K562 (cell line): ENCODE results near the gene IRF5. TPM values are rescaled to one million over a fixed set of nuclear protein-coding genes. Genes with fewer than 3 reads are reported as not detected.

Experiments
- BHLHE40 ChIP-seq: IDR thresholded peaks from 2 replicates; pipeline ENCODE4 v1.6.1; 2011; ENCODE audit warnings: low read length, improper control_type of control experiment
- CBX2 ChIP-seq: fragments of 200-600 bp; sonication (generic); IDR thresholded peaks from one replicate; pipeline ENCODE4 v1.6.1; 2012; ENCODE audit warnings: mild to moderate bottlenecking, low read length, inconsistent platforms; ENCODE audit not compliant: insufficient read depth, poor library complexity, severe bottlenecking
- EHMT2 ChIP-seq: fragments of 450-650 bp; IDR thresholded peaks from 2 replicates; pipeline ENCODE4 v1.6.1; 2018; ENCODE audit warnings: antibody characterized with exemption
- FOS ChIP-seq: IDR thresholded peaks from 3 replicates; pipeline ENCODE4 v1.6.1; 2011; ENCODE audit not compliant: insufficient read length; ENCODE audit errors: extremely low read depth
- FOXK2 ChIP-seq, 2 experiments: fragments of 450-650 bp; IDR thresholded peaks in 1 of 2; conservative IDR thresholded peaks in 1 of 2; 2 replicates each; pipeline ENCODE4 v1.6.1; 2016; ENCODE audit warnings: low read depth in 2 of 2, mild to moderate bottlenecking in 1 of 2
- HNRNPLL ChIP-seq: fragments of 200-400 bp; formaldehyde crosslinking; IDR thresholded peaks from 2 replicates; pipeline ENCODE4 v1.6.1; 2017; ENCODE audit warnings: low read length, low read depth, mild to moderate bottlenecking; ENCODE audit not compliant: poor library complexity, severe bottlenecking
- MYC ChIP-seq, 2 experiments: fragments of 250-450 bp in 1 of 2; sonication (Bioruptor Pico) in 1 of 2; IDR thresholded peaks; 2 replicates each; pipeline versions ENCODE4 v1.5.1 to v1.6.1; 2012 to 2021; ENCODE audit warnings: low read depth in 2 of 2, borderline replicate concordance in 1 of 2, improper control_type of control experiment in 1 of 2, low read length in 1 of 2, mild to moderate bottlenecking in 1 of 2, moderate library complexity in 1 of 2
- NBN ChIP-seq: fragments of 450-650 bp; IDR thresholded peaks from 2 replicates; pipeline ENCODE4 v1.6.1; 2016; ENCODE audit warnings: low read depth, mild to moderate bottlenecking
- POLR2A ChIP-seq: fragments of 450-650 bp; conservative IDR thresholded peaks from 2 replicates; pipeline ENCODE4 v1.6.1; 2016
- POLR3A ChIP-seq: IDR thresholded peaks from 2 replicates; pipeline ENCODE4 v1.6.1; 2011; ENCODE audit warnings: borderline replicate concordance, mild to moderate bottlenecking, moderate library complexity; ENCODE audit not compliant: insufficient read length, insufficient read depth; ENCODE audit errors: extremely low read depth
- RAD51 ChIP-seq: fragments of 450-650 bp; IDR thresholded peaks from 2 replicates; pipeline ENCODE4 v1.7.1; 2016; ENCODE audit warnings: low read depth, mild to moderate bottlenecking, borderline replicate concordance
- SMC3 ChIP-seq: conservative IDR thresholded peaks from 2 replicates; pipeline ENCODE4 v1.6.1; 2011; ENCODE audit warnings: low read depth, low read length, improper control_type of control experiment; ENCODE audit not compliant: insufficient read depth
- TAF7 ChIP-seq: fragments of 450-650 bp; IDR thresholded peaks from 2 replicates; pipeline ENCODE4 v1.6.1; 2016; ENCODE audit warnings: missing genetic modification characterization, missing compliant biosample characterization
- TCF7 ChIP-seq: sonication (generic); IDR thresholded peaks from 2 replicates; pipeline ENCODE4 v1.6.1; 2016; ENCODE audit warnings: antibody characterized with exemption, borderline replicate concordance
- USF1 ChIP-seq: sonication (generic); formaldehyde crosslinking; IDR thresholded peaks from 2 replicates; pipeline ENCODE4 v1.9.0; 2022; ENCODE audit warnings: mild to moderate bottlenecking, missing genetic modification reagents
- ZNF398 ChIP-seq: fragments of 250-450 bp; sonication (Bioruptor Pico); IDR thresholded peaks from 2 replicates; pipeline ENCODE4 v1.8.0; 2021; ENCODE audit warnings: moderate library complexity, mild to moderate bottlenecking, inconsistent platforms
- ZNF57 ChIP-seq: fragments of 450-650 bp; formaldehyde crosslinking; IDR thresholded peaks from 2 replicates; pipeline ENCODE4 v1.4.0; 2020; ENCODE audit warnings: mild to moderate bottlenecking, moderate library complexity
- polyA plus RNA-seq, 8 experiments: library from polyadenylated mRNA; depleted of rRNA in 4 of 8; stranded (reverse) in 5 of 8; unstranded in 3 of 8; fragments of >200 nt; fragmentation: Nextera tagmentation in 2 of 8; fragmentation: Illumina TruSeq in 1 of 8; extraction: Ambion mirVana in 2 of 8; extraction: Trizol in 1 of 8; gene quantifications; 2 replicates each; pipeline versions ENCODE4 v1.2.1 to v1.2.3, GENCODE V29; 2011 to 2014; ENCODE audit warnings: inconsistent platforms in 1 of 8, missing spikeins in 1 of 8
- total RNA-seq, 7 experiments: library from RNA; depleted of rRNA in 6 of 7; stranded (reverse); fragments of >200 nt in 6 of 7; fragmentation: Illumina TruSeq in 2 of 7; extraction: Trizol in 2 of 7; gene quantifications; 2 replicates each; pipeline versions ENCODE4 v1.2.1 to v1.2.3, GENCODE V29; 2011 to 2021; ENCODE audit warnings: low replicate concordance in 1 of 7
- TF ChIP-seq, protein P1 (sequence below): fragments of 450-650 bp; formaldehyde crosslinking; IDR thresholded peaks from 2 replicates; pipeline ENCODE4 v1.4.0; 2020; ENCODE audit warnings: mild to moderate bottlenecking, moderate library complexity
- TF ChIP-seq, protein P2 (sequence below): IDR thresholded peaks from 2 replicates; pipeline ENCODE4 v1.6.1; 2012; ENCODE audit warnings: low read depth, low read length, improper control_type of control experiment, borderline replicate concordance
- TF ChIP-seq, protein P3 (sequence below): sonication (generic); formaldehyde crosslinking; IDR thresholded peaks from 2 replicates; pipeline ENCODE4 v1.5.0; 2020; ENCODE audit warnings: missing genetic modification reagents

Gene IRF5
- total and polyA plus RNA-seq, 9 of the 15 experiments (the other 6 are each of a cell fraction or from before 2014, with no cell fraction given): 0.04 TPM; not detected in 8

- TF ChIP-seq HNRNPLL (no peak), SMC3 (peak; percentile 71), POLR2A (no peak), FOS (no peak), MYC (IDR thresholded peaks at IDR 0.05; ENCODE audit: low read depth, low read length) (peak; percentile 29; the same call in 1 of the 2 replicates), MYC (CRISPR knock-in tag; IDR thresholded peaks at IDR 0.05; ENCODE audit: borderline replicate concordance, low read depth) (no peak), POLR3A (no peak), RAD51 (peak; percentile 77), FOXK2 (conservative IDR thresholded peaks at IDR 0.05 in 1 of 2, IDR thresholded peaks at IDR 0.05 in 1 of 2; ENCODE audit: low read depth in 2 of 2) (peak in 1 of 2 experiments; percentile 36; a peak in 1 of 4 replicates), CBX2 (no peak), BHLHE40 (peak; percentile 94), USF1 (CRISPR knock-in tag) (peak; percentile 82), TAF7 (no peak), NBN (peak; percentile 14; the same call in 1 of the 2 replicates), ZNF398 (CRISPR knock-in tag) (no peak), EHMT2 (peak; percentile 64; the same call in 1 of the 2 replicates), TCF7 (no peak), ZNF57 (CRISPR knock-in tag) (no peak)
- TF ChIP-seq, protein P1, sequence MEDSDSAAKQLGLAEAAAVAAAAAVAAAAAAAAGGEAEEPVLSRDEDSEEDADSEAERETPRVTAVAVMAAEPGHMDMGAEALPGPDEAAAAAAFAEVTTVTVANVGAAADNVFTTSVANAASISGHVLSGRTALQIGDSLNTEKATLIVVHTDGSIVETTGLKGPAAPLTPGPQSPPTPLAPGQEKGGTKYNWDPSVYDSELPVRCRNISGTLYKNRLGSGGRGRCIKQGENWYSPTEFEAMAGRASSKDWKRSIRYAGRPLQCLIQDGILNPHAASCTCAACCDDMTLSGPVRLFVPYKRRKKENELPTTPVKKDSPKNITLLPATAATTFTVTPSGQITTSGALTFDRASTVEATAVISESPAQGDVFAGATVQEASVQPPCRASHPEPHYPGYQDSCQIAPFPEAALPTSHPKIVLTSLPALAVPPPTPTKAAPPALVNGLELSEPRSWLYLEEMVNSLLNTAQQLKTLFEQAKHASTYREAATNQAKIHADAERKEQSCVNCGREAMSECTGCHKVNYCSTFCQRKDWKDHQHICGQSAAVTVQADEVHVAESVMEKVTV (CRISPR knock-in tag): 0 out of 2 replicates have a peak, but pooled peaks have one; percentile 40
- TF ChIP-seq, protein P2, sequence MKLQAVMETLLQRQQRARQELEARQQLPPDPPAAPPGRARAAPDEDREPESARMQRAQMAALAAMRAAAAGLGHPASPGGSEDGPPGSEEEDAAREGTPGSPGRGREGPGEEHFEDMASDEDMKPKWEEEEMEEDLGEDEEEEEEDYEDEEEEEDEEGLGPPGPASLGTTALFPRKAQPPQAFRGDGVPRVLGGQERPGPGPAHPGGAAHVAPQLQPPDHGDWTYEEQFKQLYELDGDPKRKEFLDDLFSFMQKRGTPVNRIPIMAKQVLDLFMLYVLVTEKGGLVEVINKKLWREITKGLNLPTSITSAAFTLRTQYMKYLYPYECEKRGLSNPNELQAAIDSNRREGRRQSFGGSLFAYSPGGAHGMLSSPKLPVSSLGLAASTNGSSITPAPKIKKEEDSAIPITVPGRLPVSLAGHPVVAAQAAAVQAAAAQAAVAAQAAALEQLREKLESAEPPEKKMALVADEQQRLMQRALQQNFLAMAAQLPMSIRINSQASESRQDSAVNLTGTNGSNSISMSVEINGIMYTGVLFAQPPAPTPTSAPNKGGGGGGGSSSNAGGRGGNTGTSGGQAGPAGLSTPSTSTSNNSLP: peak; percentile 43; the same call in 1 of the 2 replicates
- TF ChIP-seq, protein P3, sequence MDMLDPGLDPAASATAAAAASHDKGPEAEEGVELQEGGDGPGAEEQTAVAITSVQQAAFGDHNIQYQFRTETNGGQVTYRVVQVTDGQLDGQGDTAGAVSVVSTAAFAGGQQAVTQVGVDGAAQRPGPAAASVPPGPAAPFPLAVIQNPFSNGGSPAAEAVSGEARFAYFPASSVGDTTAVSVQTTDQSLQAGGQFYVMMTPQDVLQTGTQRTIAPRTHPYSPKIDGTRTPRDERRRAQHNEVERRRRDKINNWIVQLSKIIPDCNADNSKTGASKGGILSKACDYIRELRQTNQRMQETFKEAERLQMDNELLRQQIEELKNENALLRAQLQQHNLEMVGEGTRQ (CRISPR knock-in tag): peak; percentile 58
These were observed 33.1 kb upstream of the IRF5 start (continued) for GRCh38 chr7:128904381-128905197.
